C4-2B (cell line): Measurements from ENCODE around the gene FAM3B.

Experiments used
- ZFX ChIP-seq: fragments of 450-650 bp; IDR thresholded peaks from 2 replicates; pipeline ENCODE4 v1.6.1; 2017
- TF ChIP-seq, protein P1 (sequence below): fragments of 450-650 bp; conservative IDR thresholded peaks from 2 replicates; pipeline ENCODE4 v1.5.1; 2017; ENCODE audit warnings: mild to moderate bottlenecking

GRCh38 chr21:41277846-41278245 is 38.8 kb upstream of the FAM3B start:
- TF ChIP-seq, protein P1, sequence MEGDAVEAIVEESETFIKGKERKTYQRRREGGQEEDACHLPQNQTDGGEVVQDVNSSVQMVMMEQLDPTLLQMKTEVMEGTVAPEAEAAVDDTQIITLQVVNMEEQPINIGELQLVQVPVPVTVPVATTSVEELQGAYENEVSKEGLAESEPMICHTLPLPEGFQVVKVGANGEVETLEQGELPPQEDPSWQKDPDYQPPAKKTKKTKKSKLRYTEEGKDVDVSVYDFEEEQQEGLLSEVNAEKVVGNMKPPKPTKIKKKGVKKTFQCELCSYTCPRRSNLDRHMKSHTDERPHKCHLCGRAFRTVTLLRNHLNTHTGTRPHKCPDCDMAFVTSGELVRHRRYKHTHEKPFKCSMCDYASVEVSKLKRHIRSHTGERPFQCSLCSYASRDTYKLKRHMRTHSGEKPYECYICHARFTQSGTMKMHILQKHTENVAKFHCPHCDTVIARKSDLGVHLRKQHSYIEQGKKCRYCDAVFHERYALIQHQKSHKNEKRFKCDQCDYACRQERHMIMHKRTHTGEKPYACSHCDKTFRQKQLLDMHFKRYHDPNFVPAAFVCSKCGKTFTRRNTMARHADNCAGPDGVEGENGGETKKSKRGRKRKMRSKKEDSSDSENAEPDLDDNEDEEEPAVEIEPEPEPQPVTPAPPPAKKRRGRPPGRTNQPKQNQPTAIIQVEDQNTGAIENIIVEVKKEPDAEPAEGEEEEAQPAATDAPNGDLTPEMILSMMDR, result no peak
- TF ChIP-seq ZFX, result no peak
